Limb (tissue), 2 donors: Measurements from ENCODE around the gene CHST14.

Source experiments
- DNase-seq, 2 donors: peaks; one replicate each; pipeline ENCODE4 v3.0.0-alpha.2; 2016; ENCODE audit errors: extremely low spot score in 2 of 2

Gene CHST14

DNA sequence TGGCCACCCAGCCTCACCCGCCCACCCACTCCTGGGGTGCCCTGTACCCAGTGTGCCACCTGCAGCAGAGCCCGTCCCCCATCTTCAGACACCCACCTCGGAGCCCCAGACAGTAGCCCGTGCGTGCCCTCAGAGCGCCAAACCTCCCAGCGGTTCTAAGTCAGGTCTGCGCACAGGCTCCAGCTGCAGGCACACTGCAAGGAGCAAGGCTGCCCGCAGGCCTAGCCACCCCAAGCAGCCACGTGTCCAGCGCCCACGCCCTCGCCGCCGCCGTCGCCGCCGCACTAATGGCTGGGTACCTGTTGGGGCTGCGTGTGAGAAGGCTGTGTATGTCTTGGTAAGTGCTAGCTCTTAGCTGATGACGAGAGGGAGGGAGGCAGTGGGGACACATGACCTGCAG is 8.8 kb upstream of the CHST14 start:
- no peak for DNase-seq

DNA sequence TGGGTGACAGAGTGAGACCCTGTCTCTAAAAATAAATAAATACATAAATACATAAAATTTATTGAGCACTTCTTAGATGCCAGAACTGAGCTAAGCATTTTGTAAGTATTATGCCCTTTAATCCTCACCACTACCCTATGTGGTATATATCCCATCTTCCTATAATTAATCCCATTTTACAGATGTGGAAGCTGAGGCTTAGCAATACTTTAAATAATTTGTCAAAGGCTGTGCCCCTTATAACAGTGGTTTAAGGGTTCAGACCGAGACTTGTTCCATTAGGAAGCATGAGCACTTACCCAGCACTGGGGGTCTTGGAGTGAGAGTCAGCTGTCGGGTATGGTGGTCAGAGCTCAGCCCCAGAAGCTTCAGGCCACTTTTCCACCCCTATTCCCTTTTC is 7.5 kb upstream of the CHST14 start:
- no peak for DNase-seq

DNA sequence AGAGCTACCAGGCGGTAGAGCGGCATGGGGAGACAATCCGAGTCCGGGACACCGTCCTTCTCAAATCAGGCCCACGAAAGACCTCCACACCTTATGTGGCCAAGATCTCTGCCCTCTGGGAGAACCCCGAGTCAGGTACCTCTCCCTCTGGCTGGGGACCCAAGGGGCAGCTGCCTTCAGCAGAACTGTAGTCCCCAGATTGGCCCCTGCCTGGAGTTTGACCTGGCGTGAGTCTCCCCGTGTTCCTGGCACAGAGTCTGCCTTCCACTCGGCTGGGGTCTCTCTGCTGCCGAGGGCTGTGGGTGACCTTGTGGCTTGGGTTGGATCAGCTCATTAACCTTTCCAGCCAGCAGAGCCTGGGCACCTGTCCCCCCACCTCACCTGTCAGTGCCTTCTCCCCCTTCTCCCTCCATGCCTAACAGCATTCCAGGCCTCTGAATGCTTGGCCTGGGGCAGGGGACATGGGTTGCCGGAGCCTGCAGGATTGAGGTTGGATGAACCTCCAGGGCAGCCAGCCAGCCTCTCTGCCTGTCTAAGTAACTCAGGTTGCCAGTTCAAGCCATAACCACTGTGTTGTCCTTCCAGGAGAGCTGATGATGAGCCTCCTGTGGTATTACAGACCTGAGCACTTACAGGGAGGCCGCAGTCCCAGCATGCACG is 6.8 kb upstream of the CHST14 start:
- DNase-seq, result no peak

GRCh38 chr15:40464595-40465185 is 6.1 kb upstream of the CHST14 start:
- no peak for DNase-seq

DNA sequence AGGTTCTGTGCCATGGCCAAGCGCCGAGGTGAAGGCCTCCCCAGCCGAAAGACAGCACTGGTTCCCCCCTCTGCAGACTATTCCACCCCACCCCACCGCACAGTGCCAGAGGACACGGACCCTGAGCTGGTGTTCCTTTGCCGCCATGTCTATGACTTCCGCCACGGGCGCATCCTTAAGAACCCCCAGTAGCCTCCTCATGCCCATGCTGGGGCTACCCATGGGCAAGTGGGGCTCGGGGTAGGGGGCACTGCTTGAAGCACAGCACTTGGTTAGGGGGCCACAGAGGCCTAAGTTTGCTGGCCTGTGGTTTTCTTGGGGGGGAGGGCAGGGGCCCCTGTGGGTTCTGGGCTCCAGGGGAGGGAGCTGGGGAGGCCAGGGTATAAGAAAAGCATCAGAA is 4.8 kb upstream of the CHST14 start:
- DNase-seq, result no peak

DNA sequence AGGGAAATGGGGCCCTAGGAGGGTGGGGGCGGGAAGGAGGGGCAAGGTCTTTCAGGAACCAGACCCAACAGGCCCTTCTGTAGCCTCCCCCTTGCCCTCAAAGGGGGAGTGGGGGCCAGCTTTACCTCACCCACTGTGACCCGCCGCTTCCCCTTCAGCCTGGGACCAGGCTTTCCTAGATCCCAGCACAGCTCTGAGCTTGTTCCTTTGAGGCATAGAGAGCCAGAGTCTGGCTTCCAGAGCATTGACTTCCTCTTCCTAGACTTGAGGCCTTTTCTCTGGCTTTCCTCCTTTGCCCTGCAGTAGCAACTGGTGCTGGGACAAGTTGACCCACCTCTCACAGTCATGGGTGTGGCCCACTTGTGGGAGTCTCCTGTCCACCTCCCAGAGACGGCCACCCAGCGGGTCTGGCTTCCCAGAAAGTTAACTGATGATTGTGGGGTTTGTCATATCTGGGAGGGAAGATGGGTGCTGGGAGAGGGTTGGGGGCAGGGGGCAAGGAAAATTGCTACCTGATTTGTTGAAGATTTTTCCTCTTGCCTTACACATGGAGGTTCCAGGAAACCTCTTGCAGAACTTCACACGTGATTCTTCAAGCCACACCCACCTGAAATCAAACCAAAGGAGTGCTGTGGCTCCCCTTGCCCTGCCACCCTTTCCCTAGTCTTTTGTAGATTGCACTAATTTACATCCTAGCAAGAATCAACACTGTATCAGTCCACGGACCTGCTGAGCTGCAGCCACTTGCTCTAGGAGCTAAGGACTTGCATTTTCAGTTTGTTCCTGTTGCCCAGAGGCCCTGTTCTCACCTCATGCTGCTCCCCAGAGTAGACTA is 4.1 kb upstream of the CHST14 start:
- no peak for DNase-seq

DNA sequence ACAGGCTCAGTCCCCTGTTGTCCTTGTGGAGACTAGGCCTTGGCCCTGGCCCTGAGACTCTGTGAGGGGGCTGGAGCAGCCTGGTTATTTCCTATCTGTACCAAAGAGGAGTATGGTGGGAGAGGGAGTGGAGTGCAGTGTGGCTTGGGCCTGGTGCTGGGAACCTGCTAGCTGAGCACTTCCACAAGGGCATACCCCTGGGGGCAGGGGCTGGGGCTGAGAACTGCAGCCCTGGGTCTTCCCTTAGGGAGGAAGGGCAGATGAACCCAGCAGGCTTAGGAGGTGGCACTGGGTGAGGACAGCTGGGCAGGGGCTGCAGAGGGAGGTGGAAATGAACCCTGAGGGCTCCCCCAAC is 3.5 kb upstream of the CHST14 start:
- no peak for DNase-seq

GRCh38 chr15:40468898-40469331 is 1.9 kb upstream of the CHST14 start:
- no peak for DNase-seq

- no peak for DNase-seq
Observed at GRCh38 chr15:40469776-40470390, 901 bp upstream of the CHST14 start.

DNA sequence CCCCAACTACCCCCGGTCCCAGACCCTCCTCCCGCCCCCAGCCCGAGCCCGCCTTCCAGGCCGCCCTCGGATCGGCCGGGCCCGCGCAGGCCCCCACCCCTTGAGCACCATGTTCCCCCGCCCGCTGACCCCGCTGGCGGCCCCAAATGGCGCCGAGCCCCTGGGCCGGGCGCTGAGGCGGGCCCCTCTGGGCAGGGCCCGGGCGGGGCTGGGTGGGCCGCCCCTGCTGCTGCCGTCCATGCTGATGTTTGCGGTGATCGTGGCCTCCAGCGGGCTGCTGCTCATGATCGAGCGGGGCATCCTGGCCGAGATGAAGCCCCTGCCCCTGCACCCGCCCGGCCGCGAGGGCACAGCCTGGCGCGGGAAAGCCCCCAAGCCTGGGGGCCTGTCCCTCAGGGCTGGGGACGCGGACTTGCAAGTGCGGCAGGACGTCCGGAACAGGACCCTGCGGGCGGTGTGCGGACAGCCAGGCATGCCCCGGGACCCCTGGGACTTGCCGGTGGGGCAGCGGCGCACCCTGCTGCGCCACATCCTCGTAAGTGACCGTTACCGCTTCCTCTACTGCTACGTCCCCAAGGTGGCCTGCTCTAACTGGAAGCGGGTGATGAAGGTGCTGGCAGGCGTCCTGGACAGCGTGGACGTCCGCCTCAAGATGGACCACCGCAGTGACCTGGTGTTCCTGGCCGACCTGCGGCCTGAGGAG is 472 bp downstream of the CHST14 start:
- DNase-seq, result peak in 1 of 2 donors; percentile 40

DNA sequence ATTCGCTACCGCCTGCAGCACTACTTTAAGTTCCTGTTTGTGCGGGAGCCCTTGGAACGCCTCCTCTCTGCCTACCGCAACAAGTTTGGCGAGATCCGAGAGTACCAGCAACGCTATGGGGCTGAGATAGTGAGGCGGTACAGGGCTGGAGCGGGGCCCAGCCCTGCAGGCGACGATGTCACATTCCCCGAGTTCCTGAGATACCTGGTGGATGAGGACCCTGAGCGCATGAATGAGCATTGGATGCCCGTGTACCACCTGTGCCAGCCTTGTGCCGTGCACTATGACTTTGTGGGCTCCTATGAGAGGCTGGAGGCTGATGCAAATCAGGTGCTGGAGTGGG is 995 bp downstream of the CHST14 start:
- DNase-seq, result no peak

DNA sequence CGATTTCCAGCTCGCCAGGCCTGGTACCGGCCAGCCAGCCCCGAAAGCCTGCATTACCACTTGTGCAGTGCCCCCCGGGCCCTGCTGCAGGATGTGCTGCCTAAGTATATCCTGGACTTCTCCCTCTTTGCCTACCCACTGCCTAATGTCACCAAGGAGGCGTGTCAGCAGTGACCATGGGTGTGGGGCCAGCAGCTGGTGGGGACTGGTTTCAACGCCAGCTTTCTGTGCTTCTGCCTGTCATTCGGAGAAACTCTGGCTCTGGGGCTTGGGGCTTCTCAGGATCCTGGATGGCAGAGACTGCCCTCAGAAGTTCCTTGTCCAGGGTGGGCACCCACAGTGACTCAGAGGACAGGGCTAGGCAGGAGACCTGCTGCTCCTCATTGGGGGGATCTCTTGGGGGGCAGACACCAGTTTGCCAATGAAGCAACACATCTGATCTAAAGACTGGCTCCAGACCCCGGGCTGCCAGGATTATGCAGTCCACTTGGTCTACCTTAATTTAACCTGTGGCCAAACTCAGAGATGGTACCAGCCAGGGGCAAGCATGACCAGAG is 1.5 kb downstream of the CHST14 start:
- DNase-seq, result no peak

DNA sequence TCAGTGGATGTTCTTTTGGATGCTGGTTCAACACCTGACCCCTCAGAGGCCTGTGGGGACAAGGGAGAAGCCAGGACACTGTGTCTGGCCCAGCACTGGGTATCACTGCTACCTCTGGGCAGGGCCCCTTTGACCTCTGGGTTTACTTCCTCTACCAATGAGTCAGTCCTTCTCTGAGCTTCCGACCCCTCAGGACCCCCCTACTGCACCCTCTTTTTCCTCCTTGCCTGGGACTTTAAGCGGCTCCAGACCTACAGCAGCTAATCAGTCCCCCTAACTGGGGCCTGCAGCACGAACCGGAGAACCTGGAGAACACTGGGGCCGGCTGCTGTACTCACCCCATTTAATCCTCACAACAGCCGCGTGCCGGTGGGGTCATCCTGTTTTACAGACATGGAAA is 3.8 kb downstream of the CHST14 start:
- no peak for DNase-seq

GRCh38 chr15:40477642-40478327 is 7.0 kb downstream of the CHST14 start:
- DNase-seq, result no peak

DNA sequence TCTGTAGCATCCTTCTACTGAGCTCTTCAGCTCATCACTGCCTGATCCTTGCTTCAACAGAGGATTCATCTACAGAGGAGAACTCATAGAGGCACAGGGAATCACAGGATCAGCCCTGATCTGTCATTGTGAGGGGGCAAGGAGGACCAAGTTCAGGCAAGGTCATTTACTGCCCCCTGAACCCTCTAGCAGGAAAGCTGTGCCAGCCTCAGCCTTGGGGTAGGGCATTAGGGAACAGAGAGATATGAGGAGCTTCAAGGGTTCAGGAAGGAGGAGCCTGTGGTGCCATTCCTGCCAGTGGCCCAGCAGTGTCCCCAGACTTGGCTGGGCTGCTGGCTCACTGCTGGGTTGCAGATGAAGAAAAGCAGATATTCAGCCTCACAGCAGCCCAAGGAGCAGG is 8.2 kb downstream of the CHST14 start:
- DNase-seq, result no peak

- DNase-seq, result no peak
Observed at GRCh38 chr15:40481341-40482074, 10.7 kb downstream of the CHST14 start.

GRCh38 chr15:40483919-40484318 is 13.1 kb downstream of the CHST14 start:
- DNase-seq, result no peak

- DNase-seq, result no peak
Observed at GRCh38 chr15:40486066-40486770, 15.4 kb downstream of the CHST14 start.

GRCh38 chr15:40487816-40488682 is 17.3 kb downstream of the CHST14 start:
- no peak for DNase-seq
